H1 (cell line): ENCODE data around the gene DNMT1. TPM values are rescaled to one million over a fixed set of nuclear protein-coding genes. Genes with fewer than 3 reads are reported as not detected.
A peak's percentile ranks its signal among the peaks of the same experiment; 100 is the strongest.

ENCODE experiments used
- CTCF ChIA-PET: fragments of 300-600 bp; sonication (Branson Sonifier 250); formaldehyde crosslinking; loops from one replicate; lab custom pipeline; 2021; ENCODE audit not compliant: partially characterized antibody; lab: Charles Lee
- POLR2A ChIA-PET: fragments of 300-600 bp; sonication (Branson Sonifier 250); formaldehyde crosslinking; loops from one replicate; lab custom pipeline; 2021; ENCODE audit warnings: inconsistent platforms; ENCODE audit not compliant: partially characterized antibody; lab: Charles Lee
- DNase-seq, 2 experiments: peaks; one replicate each; pipeline versions ENCODE4 v3.0.0 to v3.0.0-alpha.2; 2010 to 2022; ENCODE audit warnings: low spot score in 2 of 2, low read depth in 1 of 2, mixed read lengths in 1 of 2
- FAIRE-seq: peaks from 2 replicates; lab custom pipeline; 2011; peaks lifted over from hg19 to GRCh38; lab: Jason Lieb, UNC
- H2AFZ ChIP-seq: 2 replicates; pipeline ENCODE4 v1.8.1; 2012; ENCODE audit warnings: low read length, inconsistent platforms
- H2AK5ac ChIP-seq: 2 replicates; pipeline ENCODE4 v1.6.1; 2013; ENCODE audit warnings: low read depth, low read length
- H2BK120ac ChIP-seq: replicated peaks from 2 replicates; pipeline ENCODE3; 2013; ENCODE audit warnings: low read depth, low read length, inconsistent platforms
- H2BK12ac ChIP-seq: 2 replicates; pipeline ENCODE4 v1.6.1; 2013; ENCODE audit warnings: low read depth, low read length
- H2BK15ac ChIP-seq: 2 replicates; pipeline ENCODE4 v1.6.1; 2013; ENCODE audit warnings: low read length
- H2BK20ac ChIP-seq: 2 replicates; pipeline ENCODE4 v1.6.1; 2013; ENCODE audit warnings: low read length
- H2BK5ac ChIP-seq: 2 replicates; pipeline ENCODE4 v1.6.1; 2013; ENCODE audit warnings: low read depth, low read length
- H3K14ac ChIP-seq: 2 replicates; pipeline ENCODE4 v1.6.1; 2013; ENCODE audit warnings: inconsistent platforms; ENCODE audit not compliant: insufficient read length
- H3K18ac ChIP-seq: 2 replicates; pipeline ENCODE4 v1.6.1; 2013; ENCODE audit warnings: low read length; ENCODE audit errors: extremely low read depth
- H3K23ac ChIP-seq: 2 replicates; pipeline ENCODE4 v1.6.1; 2013; ENCODE audit warnings: inconsistent platforms; ENCODE audit not compliant: insufficient read length
- H3K23me2 ChIP-seq: 2 replicates; pipeline ENCODE4 v1.6.1; 2013; ENCODE audit warnings: low read depth, low read length
- H3K27ac ChIP-seq: 2 replicates; pipeline ENCODE4 v1.6.1; 2011; ENCODE audit warnings: low read depth, low read length, inconsistent platforms
- H3K27me3 ChIP-seq, 4 experiments: replicated peaks in 1 of 4; 1 replicate in 1 of 4; 2 replicates in 3 of 4; pipeline versions ENCODE4 v1.6.1 to v1.8.1; 2011 to 2013; ENCODE audit warnings: low read length in 3 of 4, mild to moderate bottlenecking in 3 of 4, inconsistent platforms in 2 of 4, mixed read lengths in 2 of 4, moderate library complexity in 1 of 4; ENCODE audit not compliant: control insufficient read depth in 3 of 4, insufficient read depth in 3 of 4; ENCODE audit errors: extremely low read depth in 1 of 4
- H3K36me3 ChIP-seq, 4 experiments: 2 replicates each; pipeline versions ENCODE4 v1.6.1 to v1.8.1; 2011 to 2013; ENCODE audit warnings: mild to moderate bottlenecking in 4 of 4, low read length in 3 of 4, moderate library complexity in 2 of 4, control low read depth in 1 of 4, inconsistent platforms in 1 of 4; ENCODE audit not compliant: insufficient read depth in 4 of 4, control insufficient read depth in 2 of 4
- H3K4ac ChIP-seq: replicated peaks from 2 replicates; pipeline ENCODE3; 2013; ENCODE audit warnings: low read length, low read depth, mixed read lengths, inconsistent platforms; ENCODE audit not compliant: insufficient read length
- H3K4me1 ChIP-seq, 4 experiments: replicated peaks in 1 of 4; 1 replicate in 1 of 4; 2 replicates in 3 of 4; pipeline versions ENCODE4 v1.6.1 to v1.8.1; 2011 to 2013; ENCODE audit warnings: low read length in 3 of 4, inconsistent platforms in 2 of 4, mixed read lengths in 1 of 4; ENCODE audit not compliant: insufficient read depth in 4 of 4, control insufficient read depth in 3 of 4
- H3K4me2 ChIP-seq, 2 experiments: 2 replicates each; pipeline versions ENCODE4 v1.6.1 to v1.8.1; 2011 to 2013; ENCODE audit warnings: low read depth in 2 of 2, low read length in 2 of 2, control low read depth in 1 of 2, inconsistent platforms in 1 of 2, mild to moderate bottlenecking in 1 of 2; ENCODE audit not compliant: insufficient read depth in 1 of 2
- H3K4me3 ChIP-seq, 4 experiments: fragments of 200-600, 300-600 bp in 1 of 4; sonication (generic), shearing (Covaris generic), sonication (Bioruptor Twin) in 1 of 4; 2 replicates each; pipeline versions ENCODE4 v1.5.1 to v1.8.1; 2011 to 2016; ENCODE audit warnings: low read length in 4 of 4, low read depth in 3 of 4, control low read depth in 2 of 4, inconsistent platforms in 2 of 4, mild to moderate bottlenecking in 2 of 4, mixed read lengths in 1 of 4, moderate library complexity in 1 of 4; ENCODE audit not compliant: insufficient read depth in 2 of 4; ENCODE audit errors: extremely low read depth in 1 of 4
- H3K56ac ChIP-seq: replicated peaks from 2 replicates; pipeline ENCODE3; 2013; ENCODE audit warnings: low read depth, mild to moderate bottlenecking, mixed read lengths, low read length, inconsistent platforms; ENCODE audit not compliant: insufficient read length
- H3K79me1 ChIP-seq: 2 replicates; pipeline ENCODE4 v1.6.1; 2013; ENCODE audit warnings: low read depth, low read length, control low read depth
- H3K79me2 ChIP-seq, 2 experiments: 2 replicates each; pipeline versions ENCODE4 v1.6.1 to v1.8.1; 2012 to 2013; ENCODE audit warnings: low read length in 2 of 2, mild to moderate bottlenecking in 2 of 2, inconsistent platforms in 1 of 2; ENCODE audit not compliant: insufficient read depth in 2 of 2, control insufficient read depth in 1 of 2
- H3K9ac ChIP-seq, 4 experiments: replicated peaks in 1 of 4; 1 replicate in 1 of 4; 2 replicates in 3 of 4; pipeline versions ENCODE4 v1.6.1 to v1.8.1; 2011 to 2013; ENCODE audit warnings: low read depth in 3 of 4, low read length in 3 of 4, control low read depth in 2 of 4, mild to moderate bottlenecking in 2 of 4, moderate library complexity in 2 of 4, inconsistent platforms in 1 of 4; ENCODE audit errors: extremely low read depth in 1 of 4
- H3K9me3 ChIP-seq, 2 experiments: 2 replicates each; pipeline versions ENCODE4 v1.6.1 to v1.8.1; 2012 to 2013; ENCODE audit warnings: mild to moderate bottlenecking in 2 of 2, moderate library complexity in 2 of 2, control low read depth in 1 of 2, inconsistent platforms in 1 of 2, low read depth in 1 of 2, low read length in 1 of 2, mixed read lengths in 1 of 2; ENCODE audit not compliant: insufficient read depth in 2 of 2
- H4K20me1 ChIP-seq, 2 experiments: replicated peaks in 1 of 2; 2 replicates each; pipeline versions ENCODE3 to v1.8.1; 2011 to 2013; ENCODE audit warnings: inconsistent platforms in 2 of 2, low read length in 2 of 2, mild to moderate bottlenecking in 1 of 2; ENCODE audit not compliant: insufficient read depth in 2 of 2, control insufficient read depth in 1 of 2
- H4K5ac ChIP-seq: 2 replicates; pipeline ENCODE4 v1.6.1; 2013; ENCODE audit warnings: low read length, low read depth, mixed read lengths, inconsistent platforms; ENCODE audit not compliant: insufficient read length
- H4K8ac ChIP-seq: 2 replicates; pipeline ENCODE4 v1.8.0; 2013; ENCODE audit warnings: mild to moderate bottlenecking, moderate library complexity, low read length, inconsistent platforms; ENCODE audit not compliant: insufficient read depth; ENCODE audit errors: extremely low read depth
- H4K91ac ChIP-seq: replicated peaks from 2 replicates; pipeline ENCODE3; 2013; ENCODE audit warnings: low read length, mixed read lengths, inconsistent platforms; ENCODE audit not compliant: insufficient read length
- TAF1 ChIP-seq: IDR thresholded peaks from 2 replicates; pipeline ENCODE4 v1.6.1; 2011; ENCODE audit warnings: mild to moderate bottlenecking, low read depth, low read length
- WGBS, 2 experiments: shearing (Covaris generic) in 1 of 2; methylation state at CpG; one replicate each; pipeline versions ENCODE4 v1.1.6 to v1.1.7; 2013 to 2015; ENCODE audit warnings: low lambda C conversion rate in 2 of 2, mixed read lengths in 2 of 2, inconsistent platforms in 1 of 2, low coverage in 1 of 2, missing lambda C conversion rate in 1 of 2; ENCODE audit not compliant: insufficient replicate concordance in 2 of 2, insufficient coverage in 1 of 2, insufficient read length in 1 of 2; ENCODE audit errors: extremely low coverage in 1 of 2, missing lambda C conversion rate in 1 of 2; 5-methylcytosine and 5-hydroxymethylcytosine counted together
- polyA plus RNA-seq, 7 experiments: library from polyadenylated mRNA; depleted of rRNA in 3 of 7; stranded (reverse) in 5 of 7; unstranded in 2 of 7; fragments of >200 nt in 5 of 7; fragments of 200-250 nt in 2 of 7; gene quantifications; 1 replicate in 5 of 7; 2 replicates in 1 of 7; 4 replicates in 1 of 7; pipeline versions ENCODE4 v1.2.1 to v1.2.3, GENCODE V29; 2011 to 2013; ENCODE audit warnings: missing spikeins in 2 of 7, mixed read lengths in 2 of 7
- total RNA-seq: library from RNA; stranded (reverse); fragmentation: NEBNext Ultra II Directional; extraction: Animal tissue kit (Norgen Biotek cat#: 25700); gene quantifications from 2 replicates; pipeline ENCODE4 v1.2.1, GENCODE V29; 2021

DNMT1 gene
- total and polyA plus RNA-seq, 2 of the 8 experiments (the other 6 are each of a cell fraction or from before 2014, with no cell fraction given), result 101 to 210 TPM

- H3K9ac ChIP-seq, result no peak overlapping the region
- FAIRE-seq (no peak), DNase-seq (no peak)
- H4K91ac ChIP-seq, result no peak overlapping the region
- POLR2A ChIA-PET, result interaction anchor here (0.7 to 15.1 kb wide), 6 partner anchors 9 to 405 kb away, joined by 3 to 240 read pairs (median 4); partner anchors contain the start of genes P2RY11 and PPAN
- no peaks in the 10 kb centered on the region for H3K79me1 ChIP-seq
- CTCF ChIA-PET, result interaction anchor here (0.7 to 1.1 kb wide), 2 partner anchors 11 to 22 kb away, joined by 3 read pairs; no protein-coding TSS in a partner anchor
- no peak overlapping the region for H2BK20ac ChIP-seq
- no peak overlapping the region for H2BK120ac ChIP-seq
- peaks cover 8 to 29% (median 23%) of the 10 kb centered on the region in 4 experiments for H3K27me3 ChIP-seq
- no peak overlapping the region for H2BK15ac ChIP-seq
- H3K79me2 ChIP-seq, result no peaks in the 10 kb centered on the region
- H3K4ac ChIP-seq, result no peak overlapping the region
- H3K23ac ChIP-seq, result no peak overlapping the region
- no peak overlapping the region for H2AFZ ChIP-seq
- peaks cover 0 to 3% (median 0%) of the 10 kb centered on the region in 4 experiments; a peak in 2 of 8 replicates for H3K36me3 ChIP-seq
- WGBS, 2 experiments, result 64% methylated on average over 7 of the region's 7 CpGs; no CpG with 5 or more reads in 1 of the 2 experiments
- H4K5ac ChIP-seq, result no peak overlapping the region
- no peak overlapping the region for H2BK5ac ChIP-seq
- peaks cover 2% of the 10 kb centered on the region; the same call in 1 of the 2 replicates for H3K23me2 ChIP-seq
- H3K27ac ChIP-seq, result no peak overlapping the region
- peak overlapping the region; percentile 23; the same call in 1 of the 2 replicates for H4K8ac ChIP-seq
- peaks cover 0 to 2% of the 10 kb centered on the region in 2 experiments; a peak in 1 of 4 replicates for H3K9me3 ChIP-seq
- H3K4me2 ChIP-seq, result peak overlapping the region; percentile 41 to 53; a peak in 2 of 4 replicates
- no peak overlapping the region for H3K14ac ChIP-seq
- no peak for TF ChIP-seq TAF1
- H3K18ac ChIP-seq, result no peak overlapping the region
- H3K56ac ChIP-seq, result no peak overlapping the region
- H2AK5ac ChIP-seq, result no peak overlapping the region
- H3K4me1 ChIP-seq, result peaks cover 0 to 6% (median 2%) of the 10 kb centered on the region in 4 experiments; a peak in 3 of 7 replicates
- peak overlapping the region in 1 of 4 experiments; percentile 41; a peak in 1 of 8 replicates for H3K4me3 ChIP-seq
- H2BK12ac ChIP-seq, result no peak overlapping the region
- peaks cover 0 to 5% of the 10 kb centered on the region in 2 experiments for H4K20me1 ChIP-seq
Measured at GRCh38 chr19:10095622-10095947, 99.2 kb downstream of the DNMT1 start.
